Glutamatergic neuron (in vitro differentiated cells): ENCODE results near the gene ODF2L. TPM values are rescaled to one million over a fixed set of nuclear protein-coding genes. Genes with fewer than 3 reads are reported as not detected.

Source experiments
- DNase-seq: peaks from one replicate; pipeline ENCODE4 v3.0.0; 2022
- H3K27ac Mint-ChIP-seq: one replicate; pipeline ENCODE4 v1.8.0; 2020; ENCODE audit warnings: mild to moderate bottlenecking, mixed read lengths, inconsistent platforms; ENCODE audit not compliant: unreplicated experiment
- H3K27me3 Mint-ChIP-seq: one replicate; pipeline ENCODE4 v1.8.0; 2020; ENCODE audit warnings: mild to moderate bottlenecking, moderate library complexity, mixed read lengths, inconsistent platforms; ENCODE audit not compliant: unreplicated experiment
- H3K36me3 Mint-ChIP-seq: one replicate; pipeline ENCODE4 v1.8.0; 2020; ENCODE audit warnings: mild to moderate bottlenecking, mixed read lengths, inconsistent platforms; ENCODE audit not compliant: unreplicated experiment
- H3K4me1 Mint-ChIP-seq: one replicate; pipeline ENCODE4 v1.8.0; 2020; ENCODE audit warnings: mild to moderate bottlenecking, low read depth, mixed read lengths, inconsistent platforms; ENCODE audit not compliant: unreplicated experiment
- H3K4me3 Mint-ChIP-seq: one replicate; pipeline ENCODE4 v1.8.0; 2020; ENCODE audit warnings: mild to moderate bottlenecking, mixed read lengths, inconsistent platforms; ENCODE audit not compliant: unreplicated experiment
- H3K9me3 Mint-ChIP-seq: one replicate; pipeline ENCODE4 v1.8.0; 2020; ENCODE audit warnings: mild to moderate bottlenecking, moderate library complexity, mixed read lengths, inconsistent platforms; ENCODE audit not compliant: unreplicated experiment
- total RNA-seq: library from RNA; stranded (reverse); fragmentation: NEBNext Ultra II Directional; extraction: Animal tissue kit (Norgen Biotek cat#: 25700); gene quantifications from one replicate; pipeline ENCODE4 v1.2.1, GENCODE V29; 2021; ENCODE audit not compliant: unreplicated experiment
- TF ChIP-seq, protein P1 (sequence below): fragments of 200-600 bp; sonication (generic); IDR thresholded peaks from one replicate; pipeline ENCODE4 v1.5.0; 2021; ENCODE audit not compliant: partially characterized antibody, unreplicated experiment

ODF2L gene
- total RNA-seq, 1 donor from 2014 or later, result 61.1 TPM

DNA sequence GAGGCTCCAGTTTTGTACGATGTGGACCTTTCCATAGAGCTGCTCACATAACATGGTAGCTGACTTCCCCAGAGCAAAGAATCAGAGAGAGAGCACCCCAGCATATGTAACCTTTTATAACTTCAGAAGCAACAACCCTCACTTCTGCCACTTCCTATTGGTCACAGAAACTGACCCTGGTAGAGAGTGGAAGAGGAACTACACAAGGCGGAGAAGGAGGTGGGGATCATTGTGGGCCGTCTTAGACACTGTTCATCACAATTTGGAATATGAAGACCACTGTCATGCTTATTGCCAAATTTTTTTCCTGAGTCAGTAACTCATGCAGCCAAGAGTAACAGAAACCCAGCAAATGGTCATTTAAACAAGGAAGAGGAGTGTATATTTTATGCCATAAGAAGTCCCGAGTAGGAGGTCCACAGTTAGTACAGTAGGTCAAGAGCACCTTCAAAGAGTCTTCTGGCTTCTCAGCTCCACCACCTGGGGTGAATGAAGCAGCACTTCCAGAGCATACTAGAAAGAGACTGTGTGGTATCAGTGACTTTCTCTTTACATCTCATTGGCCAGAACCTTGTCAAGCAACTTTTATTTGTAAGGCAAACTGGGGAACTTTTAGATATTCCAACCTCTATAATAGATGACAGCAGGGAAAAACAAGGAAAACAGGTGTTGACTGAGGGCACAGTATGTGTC, 71.8 kb downstream of the ODF2L start:
- no peak overlapping the region for H3K4me3 Mint-ChIP-seq
- no peaks in the 10 kb centered on the region for H3K9me3 Mint-ChIP-seq
- H3K4me1 Mint-ChIP-seq, result peaks cover 2% of the 10 kb centered on the region
- no peaks in the 10 kb centered on the region for H3K27me3 Mint-ChIP-seq
- TF ChIP-seq, protein P1, sequence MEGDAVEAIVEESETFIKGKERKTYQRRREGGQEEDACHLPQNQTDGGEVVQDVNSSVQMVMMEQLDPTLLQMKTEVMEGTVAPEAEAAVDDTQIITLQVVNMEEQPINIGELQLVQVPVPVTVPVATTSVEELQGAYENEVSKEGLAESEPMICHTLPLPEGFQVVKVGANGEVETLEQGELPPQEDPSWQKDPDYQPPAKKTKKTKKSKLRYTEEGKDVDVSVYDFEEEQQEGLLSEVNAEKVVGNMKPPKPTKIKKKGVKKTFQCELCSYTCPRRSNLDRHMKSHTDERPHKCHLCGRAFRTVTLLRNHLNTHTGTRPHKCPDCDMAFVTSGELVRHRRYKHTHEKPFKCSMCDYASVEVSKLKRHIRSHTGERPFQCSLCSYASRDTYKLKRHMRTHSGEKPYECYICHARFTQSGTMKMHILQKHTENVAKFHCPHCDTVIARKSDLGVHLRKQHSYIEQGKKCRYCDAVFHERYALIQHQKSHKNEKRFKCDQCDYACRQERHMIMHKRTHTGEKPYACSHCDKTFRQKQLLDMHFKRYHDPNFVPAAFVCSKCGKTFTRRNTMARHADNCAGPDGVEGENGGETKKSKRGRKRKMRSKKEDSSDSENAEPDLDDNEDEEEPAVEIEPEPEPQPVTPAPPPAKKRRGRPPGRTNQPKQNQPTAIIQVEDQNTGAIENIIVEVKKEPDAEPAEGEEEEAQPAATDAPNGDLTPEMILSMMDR, result no peak
- DNase-seq, result no peak
- no peak overlapping the region for H3K27ac Mint-ChIP-seq
- no peaks in the 10 kb centered on the region for H3K36me3 Mint-ChIP-seq

DNA sequence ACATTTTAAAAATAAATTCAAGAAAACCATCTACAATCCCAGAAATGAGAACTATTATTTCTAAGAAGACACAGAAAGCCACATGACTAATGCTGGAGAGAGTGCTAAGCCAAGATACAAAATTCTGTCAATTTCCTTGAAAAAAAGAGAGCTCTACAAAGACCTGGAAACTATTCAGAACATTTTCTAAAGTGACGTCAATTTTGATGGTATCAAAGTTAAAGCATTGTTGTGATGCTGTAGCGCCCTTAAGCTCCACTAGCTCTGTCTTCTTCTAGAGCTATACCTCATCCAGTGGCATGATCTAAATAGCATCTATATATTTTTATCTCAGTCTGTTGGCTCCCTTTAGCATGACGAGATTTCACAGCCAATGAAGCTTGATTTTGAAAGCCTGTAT, 73.9 kb downstream of the ODF2L start:
- no peak overlapping the region for H3K27ac Mint-ChIP-seq
- TF ChIP-seq, protein P1, result no peak
- no peaks in the 10 kb centered on the region for H3K27me3 Mint-ChIP-seq
- H3K9me3 Mint-ChIP-seq, result no peaks in the 10 kb centered on the region
- no peak overlapping the region for H3K4me3 Mint-ChIP-seq
- no peak for DNase-seq
- no peaks in the 10 kb centered on the region for H3K36me3 Mint-ChIP-seq
- H3K4me1 Mint-ChIP-seq, result no peaks in the 10 kb centered on the region

DNA sequence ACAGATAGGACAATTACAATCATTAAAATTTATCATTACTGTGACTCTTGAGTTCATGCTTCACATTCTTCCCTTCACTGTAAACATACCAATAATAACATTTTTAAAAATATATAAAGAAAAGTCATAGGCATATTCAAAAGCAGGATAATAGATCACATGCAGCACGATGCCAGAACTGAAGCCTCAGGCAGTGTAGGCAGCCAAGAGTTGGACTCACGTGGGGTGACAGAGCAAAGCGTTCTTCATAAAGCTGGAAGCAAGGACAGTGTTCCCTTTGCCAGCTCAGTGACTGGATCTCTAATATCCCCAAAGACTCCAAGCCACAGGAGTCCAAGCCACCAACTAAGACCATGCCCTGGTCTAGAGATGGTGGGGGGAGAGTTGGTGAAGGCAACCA, 77.7 kb downstream of the ODF2L start:
- Mint-ChIP-seq H3K9me3 (no peaks in the 10 kb centered on the region), H3K27ac (no peak overlapping the region), H3K4me1 (no peaks in the 10 kb centered on the region), H3K36me3 (no peaks in the 10 kb centered on the region), H3K4me3 (no peak overlapping the region), H3K27me3 (no peaks in the 10 kb centered on the region)
- no peak for DNase-seq
- TF ChIP-seq, protein P1, result no peak

DNA sequence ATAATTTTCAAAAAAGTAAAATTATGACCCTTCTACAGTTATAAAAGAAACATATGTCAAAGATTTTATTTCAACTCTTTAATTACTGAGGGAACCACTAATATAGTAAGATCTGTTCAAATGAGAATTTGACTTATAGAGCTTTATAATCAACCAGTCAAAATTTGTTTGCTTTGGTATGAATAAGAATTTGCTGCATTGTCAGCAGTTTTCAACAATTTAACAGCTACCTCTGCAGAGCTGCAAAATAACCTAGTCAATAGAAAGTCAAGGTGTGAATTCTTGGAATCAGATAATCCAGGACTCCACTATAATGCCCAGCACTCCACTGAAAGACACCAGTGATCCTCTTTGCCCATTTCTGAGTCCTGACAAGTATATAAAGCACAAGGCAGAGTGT, 78.2 kb downstream of the ODF2L start:
- no peak for DNase-seq

DNA sequence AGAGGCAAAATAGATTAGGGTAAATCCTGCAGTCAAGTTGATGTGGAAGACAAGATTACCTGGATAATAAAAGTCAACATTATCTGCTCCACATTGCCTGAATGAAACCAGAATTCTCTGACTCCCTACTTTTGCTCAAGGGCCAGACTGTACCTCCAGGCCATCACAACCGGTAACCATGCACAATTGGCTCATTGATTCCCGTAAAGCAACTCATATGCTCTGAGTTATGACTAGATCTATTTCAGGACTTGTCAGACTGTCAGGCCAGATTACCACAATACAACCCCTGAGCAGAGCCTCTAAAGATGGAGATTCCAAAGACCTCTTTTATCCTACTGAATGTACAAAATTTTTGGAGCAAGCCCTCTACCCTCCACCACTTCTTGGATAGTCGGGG, 90.4 kb downstream of the ODF2L start:
- Mint-ChIP-seq H3K4me1 (no peaks in the 10 kb centered on the region), H3K27me3 (peaks cover 1% of the 10 kb centered on the region), H3K27ac (no peak overlapping the region), H3K4me3 (no peak overlapping the region), H3K9me3 (no peaks in the 10 kb centered on the region), H3K36me3 (no peaks in the 10 kb centered on the region)
- TF ChIP-seq, protein P1, result no peak
- DNase-seq, result no peak

More for the DNA sequence above, 78.2 kb downstream of the ODF2L start:
- H3K27me3 Mint-ChIP-seq, result no peaks in the 10 kb centered on the region
- no peaks in the 10 kb centered on the region for H3K9me3 Mint-ChIP-seq
- no peaks in the 10 kb centered on the region for H3K4me1 Mint-ChIP-seq
- TF ChIP-seq, protein P1, result no peak
- no peak overlapping the region for H3K27ac Mint-ChIP-seq
- H3K36me3 Mint-ChIP-seq, result no peaks in the 10 kb centered on the region
- H3K4me3 Mint-ChIP-seq, result no peak overlapping the region
